Caco-2 (cell line): ENCODE data around the gene EOLA2. TPM values are rescaled to one million over a fixed set of nuclear protein-coding genes. Genes with fewer than 3 reads are reported as not detected.
"Not testable (repeated sequence)": the region's sequence is repeated elsewhere in the genome, so short reads cannot be mapped to it uniquely, and the experiment has no call there.

ENCODE experiments used
- BruUV-seq: library from RNA; stranded (reverse); fragments of 400-500 nt; replicated peaks from 2 replicates; lab custom pipeline; 2021; lab: Mats Ljungman, UMichigan
- CTCF ChIA-PET: fragments of 300-600 bp; sonication (Branson Sonifier 250); formaldehyde crosslinking; loops from one replicate; lab custom pipeline; 2022; ENCODE audit warnings: antibody characterized with exemption; lab: Charles Lee
- POLR2A ChIA-PET: fragments of 300-600 bp; sonication (Branson Sonifier 250); formaldehyde crosslinking; loops from one replicate; lab custom pipeline; 2022; ENCODE audit warnings: antibody characterized with exemption; lab: Charles Lee
- DNase-seq, 2 experiments: peaks; one replicate each; pipeline versions ENCODE4 v3.0.0 to v3.0.0-alpha.2; 2020 to 2022
- H3K27me3 ChIP-seq: replicated peaks from 2 replicates; pipeline ENCODE4 v1.6.0; 2011; ENCODE audit warnings: low read length; ENCODE audit not compliant: control insufficient read depth, insufficient read depth
- H3K36me3 ChIP-seq: 2 replicates; pipeline ENCODE4 v1.5.1; 2011; ENCODE audit warnings: low read length; ENCODE audit not compliant: control insufficient read depth, insufficient read depth
- H3K4me1 ChIP-seq: fragments of 250-450 bp; sonication (Bioruptor Pico); 2 replicates; pipeline ENCODE4 v1.5.1; 2020; ENCODE audit warnings: mild to moderate bottlenecking
- H3K4me3 ChIP-seq: 2 replicates; pipeline ENCODE4 v1.5.1; 2011; ENCODE audit warnings: low read depth, mild to moderate bottlenecking, control low read depth, low read length
- H3K9me3 ChIP-seq: fragments of 250-450 bp; sonication (Bioruptor Pico); 2 replicates; pipeline ENCODE4 v1.5.1; 2020; ENCODE audit warnings: mild to moderate bottlenecking, moderate library complexity
- H3K27ac Mint-ChIP-seq: one replicate; pipeline ENCODE4 v1.8.0; 2022; ENCODE audit warnings: mixed read lengths; ENCODE audit not compliant: unreplicated experiment
- H3K27me3 Mint-ChIP-seq: one replicate; pipeline ENCODE4 v1.8.0; 2022; ENCODE audit warnings: mixed read lengths; ENCODE audit not compliant: insufficient read depth, unreplicated experiment
- H3K36me3 Mint-ChIP-seq: one replicate; pipeline ENCODE4 v1.8.0; 2022; ENCODE audit warnings: mild to moderate bottlenecking, mixed read lengths; ENCODE audit not compliant: insufficient read depth, unreplicated experiment
- H3K4me1 Mint-ChIP-seq: one replicate; pipeline ENCODE4 v1.8.0; 2022; ENCODE audit warnings: low read depth, mixed read lengths; ENCODE audit not compliant: unreplicated experiment
- H3K4me3 Mint-ChIP-seq: one replicate; pipeline ENCODE4 v1.8.0; 2022; ENCODE audit warnings: mild to moderate bottlenecking, moderate library complexity, mixed read lengths; ENCODE audit not compliant: unreplicated experiment
- H3K9me3 Mint-ChIP-seq: one replicate; pipeline ENCODE4 v1.8.0; 2022; ENCODE audit warnings: mixed read lengths; ENCODE audit not compliant: unreplicated experiment
- CTCF ChIP-seq, 2 experiments: fragments of 200-600 bp in 1 of 2; IDR thresholded peaks; 1 replicate in 1 of 2; 2 replicates in 1 of 2; pipeline versions ENCODE4 v1.5.1 to v1.8.0; 2011 to 2022; ENCODE audit warnings: antibody characterized with exemption in 1 of 2, control low read depth in 1 of 2, inconsistent platforms in 1 of 2, low read depth in 1 of 2, low read length in 1 of 2, mild to moderate bottlenecking in 1 of 2, moderate library complexity in 1 of 2; ENCODE audit not compliant: insufficient read depth in 1 of 2, severe bottlenecking in 1 of 2, unreplicated experiment in 1 of 2
- intact Hi-C: fragments of 100-400 bp; cut with micrococcal nuclease; formaldehyde crosslinking; loops from one replicate; pipeline ENCODE4 v1.10.0; 2022; ENCODE audit not compliant: unreplicated experiment
- total RNA-seq: library from RNA; stranded (reverse); gene quantifications from 2 replicates; pipeline ENCODE4 v1.2.3, GENCODE V29; 2022

The EOLA2 gene
- total RNA-seq, 1 experiment from 2014 or later: 32.1 TPM

- H3K4me1 Mint-ChIP-seq: no peaks in the 10 kb centered on the region
- Histone ChIP-seq H3K36me3 (no peaks in the 10 kb centered on the region), H3K4me1 (no peaks in the 10 kb centered on the region), H3K27me3 (no peaks in the 10 kb centered on the region), H3K4me3 (peak overlapping the region; percentile 76), H3K9me3 (no peaks in the 10 kb centered on the region)
- peak; percentile 92 to 95 for DNase-seq
- H3K27me3 Mint-ChIP-seq: no peaks in the 10 kb centered on the region
- no peak for TF ChIP-seq CTCF (IDR thresholded peaks at IDR 0.05; ENCODE audit: insufficient read depth in 1 of 2, low read depth in 1 of 2, low read length in 1 of 2, severe bottlenecking in 1 of 2, unreplicated experiment in 1 of 2)
- POLR2A ChIA-PET: interaction anchor here (0.6 to 1.2 kb wide), 7 partner anchors 9 to 1054 kb away, joined by 3 to 11 read pairs (median 5); partner anchors contain the start of genes EOLA1 and MTMR1
- intact Hi-C loops: no loop called here
- H3K9me3 Mint-ChIP-seq: no peaks in the 10 kb centered on the region
- H3K36me3 Mint-ChIP-seq: peaks cover 7% of the 10 kb centered on the region
- H3K4me3 Mint-ChIP-seq: peak overlapping the region; percentile 85
- H3K27ac Mint-ChIP-seq: peak overlapping the region; percentile 98
- CTCF ChIA-PET: interaction anchor here (0.8 to 1.2 kb wide), 3 partner anchors 111 to 547 kb away, joined by 3 to 5 read pairs (median 4); no protein-coding TSS in a partner anchor
- no TSS peak for BruUV-seq
Measured at GRCh38 chrX:149938881-149939654, 777 bp upstream of the EOLA2 start.

DNA sequence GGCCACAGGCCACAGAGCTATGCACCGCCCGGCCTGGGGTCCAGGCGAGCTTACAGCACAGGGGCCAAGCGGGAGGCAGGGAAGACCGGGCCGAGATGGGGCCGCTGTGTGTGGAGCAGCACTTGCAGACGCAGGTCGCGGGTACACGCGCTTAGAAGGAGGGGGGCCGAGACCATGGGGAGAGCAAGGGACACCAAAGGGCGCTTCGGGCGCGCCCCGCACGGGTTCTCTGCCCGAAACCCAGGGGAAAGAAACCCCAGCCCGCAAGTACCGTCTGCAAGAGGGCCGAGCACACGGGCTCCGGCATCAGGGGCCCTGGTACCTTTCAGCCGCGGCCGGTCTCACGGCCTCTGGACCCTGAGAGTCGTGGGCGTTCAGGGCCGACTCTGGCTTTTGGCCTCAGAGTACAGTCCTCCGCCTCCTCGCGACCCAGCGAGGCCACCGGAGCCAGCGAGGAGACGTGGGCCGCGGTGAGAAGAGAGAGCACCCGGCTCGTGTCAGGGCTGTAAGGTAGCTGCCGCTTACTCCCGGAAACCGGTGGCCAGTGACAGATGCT, 342 bp downstream of the EOLA2 start:
- Mint-ChIP-seq H3K4me1 (no peaks in the 10 kb centered on the region), H3K9me3 (no peaks in the 10 kb centered on the region), H3K27me3 (no peaks in the 10 kb centered on the region), H3K36me3 (peaks cover 7% of the 10 kb centered on the region), H3K27ac (peak overlapping the region; percentile 98), H3K4me3 (peak overlapping the region; percentile 85)
- CTCF ChIA-PET: interaction anchor here (0.6 to 0.7 kb wide), 3 partner anchors 42 to 756 kb away, joined by 3 to 6 read pairs (median 5); partner anchors contain the start of gene MTMR1
- H3K4me3 ChIP-seq: peak overlapping the region; percentile 60
- H3K9me3 ChIP-seq: no peaks in the 10 kb centered on the region
- intact Hi-C loops: no loop called here
- POLR2A ChIA-PET: interaction anchor here (0.5 to 1.0 kb wide), 2 partner anchors 645 to 755 kb away, joined by 3 read pairs; partner anchors contain the start of gene MTMR1
- no peaks in the 10 kb centered on the region for H3K27me3 ChIP-seq
- TSS peak; percentile 70 for BruUV-seq
- H3K4me1 ChIP-seq: no peaks in the 10 kb centered on the region
- TF ChIP-seq CTCF (IDR thresholded peaks at IDR 0.05; ENCODE audit: insufficient read depth in 1 of 2, low read depth in 1 of 2, low read length in 1 of 2, severe bottlenecking in 1 of 2, unreplicated experiment in 1 of 2): no peak
- peak; percentile 4 to 36 for DNase-seq
- H3K36me3 ChIP-seq: no peaks in the 10 kb centered on the region

GRCh38 chrX:149937328-149937727, 963 bp downstream of the EOLA2 start:
- BruUV-seq, H3K27me3 Mint-ChIP-seq, DNase-seq, H3K4me1 Mint-ChIP-seq, H3K4me1 ChIP-seq, H3K36me3 Mint-ChIP-seq, CTCF ChIA-PET, H3K9me3 ChIP-seq, H3K36me3 ChIP-seq, intact Hi-C loops, H3K27me3 ChIP-seq, H3K9me3 Mint-ChIP-seq, POLR2A ChIA-PET: not testable (repeated sequence)
- peak overlapping the region; percentile 60 for H3K4me3 ChIP-seq
- Mint-ChIP-seq H3K27ac (peak overlapping the region; percentile 57), H3K4me3 (peak overlapping the region; percentile 85)

DNA sequence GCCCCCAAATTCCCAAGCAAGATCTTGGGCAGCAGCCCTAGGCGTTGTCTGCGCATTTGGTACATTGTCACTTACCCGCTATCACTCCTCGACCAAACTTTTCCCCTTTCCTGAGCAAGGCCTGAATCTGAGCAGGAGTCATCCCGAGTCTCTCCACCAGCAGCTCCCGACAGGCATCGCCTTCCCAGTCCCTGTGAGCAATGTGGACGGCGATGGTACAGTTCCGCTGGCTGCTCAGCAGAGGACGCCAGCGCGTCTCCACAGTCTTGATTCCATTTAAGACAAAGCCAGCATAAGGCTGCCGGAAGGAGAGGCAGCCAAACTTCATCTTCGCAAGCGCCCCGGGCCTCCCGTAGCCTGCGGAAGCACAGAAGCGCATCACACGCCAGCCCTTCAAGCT, 4.7 kb downstream of the EOLA2 start:
- H3K4me3 ChIP-seq, H3K9me3 Mint-ChIP-seq, intact Hi-C loops, H3K27me3 Mint-ChIP-seq, H3K36me3 ChIP-seq, DNase-seq, H3K27ac Mint-ChIP-seq, H3K27me3 ChIP-seq, H3K9me3 ChIP-seq, H3K4me1 ChIP-seq, H3K36me3 Mint-ChIP-seq, BruUV-seq, H3K4me1 Mint-ChIP-seq, POLR2A ChIA-PET, H3K4me3 Mint-ChIP-seq, CTCF ChIA-PET: not testable (repeated sequence)

DNA sequence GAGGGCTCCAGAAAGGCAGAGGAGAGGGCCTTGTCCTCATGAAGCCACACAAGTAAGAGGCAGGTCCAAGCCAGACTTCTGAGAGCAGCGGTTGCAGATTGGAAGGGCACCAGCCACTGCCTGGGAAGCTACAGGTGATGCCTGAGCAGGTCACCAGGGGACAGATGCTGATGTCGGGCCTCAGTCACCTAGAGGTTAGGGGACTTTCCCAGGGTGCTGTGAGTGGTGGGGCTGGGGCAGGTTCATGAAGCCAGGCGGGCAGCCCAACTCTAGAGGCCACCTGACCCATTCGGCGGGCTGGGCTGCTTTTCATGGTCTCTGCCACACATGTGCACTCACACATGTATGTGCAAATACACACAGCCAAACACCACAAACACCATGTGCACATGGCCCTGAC, 5.3 kb downstream of the EOLA2 start:
- BruUV-seq, H3K9me3 Mint-ChIP-seq, H3K4me3 Mint-ChIP-seq, H3K4me1 ChIP-seq, intact Hi-C loops, H3K4me1 Mint-ChIP-seq, DNase-seq, H3K27me3 ChIP-seq, H3K36me3 Mint-ChIP-seq, CTCF ChIA-PET, POLR2A ChIA-PET, H3K36me3 ChIP-seq, H3K27ac Mint-ChIP-seq, H3K27me3 Mint-ChIP-seq, H3K9me3 ChIP-seq, H3K4me3 ChIP-seq: not testable (repeated sequence)
